Measurements from ENCODE around the gene FHIP2A.
A peak's percentile ranks its signal among the peaks of the same experiment; 100 is the strongest.

Gene FHIP2A

DNA sequence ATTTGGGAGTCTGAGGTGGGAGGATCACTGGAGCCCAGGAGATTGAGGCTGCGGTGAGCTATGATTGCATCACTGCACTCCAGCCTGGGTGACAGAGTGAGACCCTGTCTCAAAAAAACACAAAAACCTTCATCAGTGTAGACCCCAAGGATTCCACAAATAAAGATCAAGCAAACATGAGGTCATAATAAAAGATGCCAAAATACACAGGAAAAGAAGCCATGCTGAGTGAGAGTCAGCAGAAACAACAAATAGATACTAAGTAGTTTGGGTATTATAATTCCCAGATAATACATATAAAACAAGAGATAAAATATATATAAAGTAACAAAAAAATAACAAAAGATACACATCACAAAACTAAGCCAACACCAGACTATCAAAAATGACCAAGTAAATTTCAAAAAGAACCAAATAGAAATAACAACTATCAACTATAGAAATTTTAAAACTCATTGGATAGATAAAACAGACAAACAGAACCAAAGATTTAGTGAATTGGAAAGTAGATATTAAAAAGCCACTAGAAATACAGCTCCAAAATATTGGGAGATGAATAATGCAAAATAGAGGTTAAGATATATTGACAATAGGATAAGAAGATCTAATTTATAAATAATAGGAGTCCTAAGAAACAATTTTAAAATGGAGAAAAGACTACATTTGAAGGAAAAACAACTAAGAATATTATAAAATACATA is 48.9 kb upstream of the FHIP2A start (continued):
- TF ChIP-seq ZNF629 (tag by site-specific recombination; IDR thresholded peaks at IDR 0.05) (0 out of 2 replicates have a peak, but pooled peaks have one; percentile 35), ZNF155 (tag by site-specific recombination; IDR thresholded peaks at IDR 0.05) (no peak), ZNF10 (tag by site-specific recombination; IDR thresholded peaks at IDR 0.05) (peak; percentile 41; the same call in 1 of the 2 replicates), ZFP69B (tag by site-specific recombination; IDR thresholded peaks at IDR 0.05) (peak; percentile 42; the same call in 1 of the 2 replicates), ZFP3 (tag by site-specific recombination; IDR thresholded peaks at IDR 0.05; ENCODE audit: low read depth) (no peak), ZNF843 (tag by site-specific recombination; IDR thresholded peaks at IDR 0.05) (peak; percentile 67), ZNF670 (tag by site-specific recombination; IDR thresholded peaks at IDR 0.05; ENCODE audit: low read depth) (no peak), ZNF311 (tag by site-specific recombination; IDR thresholded peaks at IDR 0.05; ENCODE audit: borderline replicate concordance) (no peak), MYNN (tag by site-specific recombination; IDR thresholded peaks at IDR 0.05; ENCODE audit: borderline replicate concordance) (no peak), MZF1 (tag by site-specific recombination; IDR thresholded peaks at IDR 0.05; ENCODE audit: borderline replicate concordance) (no peak), ZNF37A (tag by site-specific recombination; IDR thresholded peaks at IDR 0.05) (no peak), ZNF133 (tag by site-specific recombination; IDR thresholded peaks at IDR 0.05) (peak; percentile 90), EGR2 (tag by site-specific recombination; IDR thresholded peaks at IDR 0.05; ENCODE audit: low read depth) (no peak)
- TF ChIP-seq, protein P1, sequence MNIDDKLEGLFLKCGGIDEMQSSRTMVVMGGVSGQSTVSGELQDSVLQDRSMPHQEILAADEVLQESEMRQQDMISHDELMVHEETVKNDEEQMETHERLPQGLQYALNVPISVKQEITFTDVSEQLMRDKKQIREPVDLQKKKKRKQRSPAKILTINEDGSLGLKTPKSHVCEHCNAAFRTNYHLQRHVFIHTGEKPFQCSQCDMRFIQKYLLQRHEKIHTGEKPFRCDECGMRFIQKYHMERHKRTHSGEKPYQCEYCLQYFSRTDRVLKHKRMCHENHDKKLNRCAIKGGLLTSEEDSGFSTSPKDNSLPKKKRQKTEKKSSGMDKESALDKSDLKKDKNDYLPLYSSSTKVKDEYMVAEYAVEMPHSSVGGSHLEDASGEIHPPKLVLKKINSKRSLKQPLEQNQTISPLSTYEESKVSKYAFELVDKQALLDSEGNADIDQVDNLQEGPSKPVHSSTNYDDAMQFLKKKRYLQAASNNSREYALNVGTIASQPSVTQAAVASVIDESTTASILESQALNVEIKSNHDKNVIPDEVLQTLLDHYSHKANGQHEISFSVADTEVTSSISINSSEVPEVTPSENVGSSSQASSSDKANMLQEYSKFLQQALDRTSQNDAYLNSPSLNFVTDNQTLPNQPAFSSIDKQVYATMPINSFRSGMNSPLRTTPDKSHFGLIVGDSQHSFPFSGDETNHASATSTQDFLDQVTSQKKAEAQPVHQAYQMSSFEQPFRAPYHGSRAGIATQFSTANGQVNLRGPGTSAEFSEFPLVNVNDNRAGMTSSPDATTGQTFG (tag by site-specific recombination; IDR thresholded peaks at IDR 0.05; ENCODE audit: borderline replicate concordance), result no peak
- TF ChIP-seq, protein P2, sequence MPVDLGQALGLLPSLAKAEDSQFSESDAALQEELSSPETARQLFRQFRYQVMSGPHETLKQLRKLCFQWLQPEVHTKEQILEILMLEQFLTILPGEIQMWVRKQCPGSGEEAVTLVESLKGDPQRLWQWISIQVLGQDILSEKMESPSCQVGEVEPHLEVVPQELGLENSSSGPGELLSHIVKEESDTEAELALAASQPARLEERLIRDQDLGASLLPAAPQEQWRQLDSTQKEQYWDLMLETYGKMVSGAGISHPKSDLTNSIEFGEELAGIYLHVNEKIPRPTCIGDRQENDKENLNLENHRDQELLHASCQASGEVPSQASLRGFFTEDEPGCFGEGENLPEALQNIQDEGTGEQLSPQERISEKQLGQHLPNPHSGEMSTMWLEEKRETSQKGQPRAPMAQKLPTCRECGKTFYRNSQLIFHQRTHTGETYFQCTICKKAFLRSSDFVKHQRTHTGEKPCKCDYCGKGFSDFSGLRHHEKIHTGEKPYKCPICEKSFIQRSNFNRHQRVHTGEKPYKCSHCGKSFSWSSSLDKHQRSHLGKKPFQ (tag by site-specific recombination; IDR thresholded peaks at IDR 0.05), result 0 out of 2 replicates have a peak, but pooled peaks have one; percentile 11
- TF ChIP-seq, protein P3, sequence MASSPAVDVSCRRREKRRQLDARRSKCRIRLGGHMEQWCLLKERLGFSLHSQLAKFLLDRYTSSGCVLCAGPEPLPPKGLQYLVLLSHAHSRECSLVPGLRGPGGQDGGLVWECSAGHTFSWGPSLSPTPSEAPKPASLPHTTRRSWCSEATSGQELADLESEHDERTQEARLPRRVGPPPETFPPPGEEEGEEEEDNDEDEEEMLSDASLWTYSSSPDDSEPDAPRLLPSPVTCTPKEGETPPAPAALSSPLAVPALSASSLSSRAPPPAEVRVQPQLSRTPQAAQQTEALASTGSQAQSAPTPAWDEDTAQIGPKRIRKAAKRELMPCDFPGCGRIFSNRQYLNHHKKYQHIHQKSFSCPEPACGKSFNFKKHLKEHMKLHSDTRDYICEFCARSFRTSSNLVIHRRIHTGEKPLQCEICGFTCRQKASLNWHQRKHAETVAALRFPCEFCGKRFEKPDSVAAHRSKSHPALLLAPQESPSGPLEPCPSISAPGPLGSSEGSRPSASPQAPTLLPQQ (tag by site-specific recombination; IDR thresholded peaks at IDR 0.05), result peak; percentile 61; the same call in 1 of the 2 replicates
- TF ChIP-seq, protein P4, sequence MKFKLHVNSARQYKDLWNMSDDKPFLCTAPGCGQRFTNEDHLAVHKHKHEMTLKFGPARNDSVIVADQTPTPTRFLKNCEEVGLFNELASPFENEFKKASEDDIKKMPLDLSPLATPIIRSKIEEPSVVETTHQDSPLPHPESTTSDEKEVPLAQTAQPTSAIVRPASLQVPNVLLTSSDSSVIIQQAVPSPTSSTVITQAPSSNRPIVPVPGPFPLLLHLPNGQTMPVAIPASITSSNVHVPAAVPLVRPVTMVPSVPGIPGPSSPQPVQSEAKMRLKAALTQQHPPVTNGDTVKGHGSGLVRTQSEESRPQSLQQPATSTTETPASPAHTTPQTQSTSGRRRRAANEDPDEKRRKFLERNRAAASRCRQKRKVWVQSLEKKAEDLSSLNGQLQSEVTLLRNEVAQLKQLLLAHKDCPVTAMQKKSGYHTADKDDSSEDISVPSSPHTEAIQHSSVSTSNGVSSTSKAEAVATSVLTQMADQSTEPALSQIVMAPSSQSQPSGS (tag by site-specific recombination; IDR thresholded peaks at IDR 0.05; ENCODE audit: low read depth), result peak; percentile 70
- TF ChIP-seq, protein P5, sequence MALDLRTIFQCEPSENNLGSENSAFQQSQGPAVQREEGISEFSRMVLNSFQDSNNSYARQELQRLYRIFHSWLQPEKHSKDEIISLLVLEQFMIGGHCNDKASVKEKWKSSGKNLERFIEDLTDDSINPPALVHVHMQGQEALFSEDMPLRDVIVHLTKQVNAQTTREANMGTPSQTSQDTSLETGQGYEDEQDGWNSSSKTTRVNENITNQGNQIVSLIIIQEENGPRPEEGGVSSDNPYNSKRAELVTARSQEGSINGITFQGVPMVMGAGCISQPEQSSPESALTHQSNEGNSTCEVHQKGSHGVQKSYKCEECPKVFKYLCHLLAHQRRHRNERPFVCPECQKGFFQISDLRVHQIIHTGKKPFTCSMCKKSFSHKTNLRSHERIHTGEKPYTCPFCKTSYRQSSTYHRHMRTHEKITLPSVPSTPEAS (tag by site-specific recombination; IDR thresholded peaks at IDR 0.05), result no peak

DNA sequence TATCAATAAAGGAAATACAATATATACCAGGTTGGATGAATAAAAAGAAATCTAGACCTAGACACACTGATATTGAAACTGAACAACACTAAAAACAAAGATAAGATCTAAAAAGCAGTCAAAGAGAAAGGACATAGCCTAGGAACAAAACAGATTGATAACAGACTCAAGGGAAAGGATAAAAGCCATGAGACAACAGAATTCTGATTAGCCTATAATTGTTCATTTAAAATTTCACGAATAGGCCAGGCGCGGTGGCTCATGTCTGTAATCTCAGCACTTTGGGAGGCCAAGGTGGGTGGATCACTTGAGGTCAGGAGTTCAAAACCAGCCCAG is 48.4 kb upstream of the FHIP2A start:
- Histone ChIP-seq H3K27ac (ENCODE audit: extremely low read depth, low read depth, low read length) (no peak overlapping the region), H3K36me3 (ENCODE audit: control insufficient read depth in 2 of 2, insufficient read depth in 1 of 2, low read length in 2 of 2) (no peaks in the 10 kb centered on the region), H3K4me3 (ENCODE audit: low read depth, low read length) (no peak overlapping the region), H3K9me3 (ENCODE audit: control insufficient read depth, insufficient read depth, low read depth, low read length) (no peaks in the 10 kb centered on the region), H3K4me1 (ENCODE audit: control insufficient read depth, insufficient read depth, low read length) (no peaks in the 10 kb centered on the region; the same call in 1 of the 2 replicates)
- CTCF ChIA-PET, result interaction anchor here (1.6 kb wide), 1 partner anchor 69 kb away, joined by 4 read pairs; no protein-coding TSS in a partner anchor
- TF ChIP-seq, protein P6, sequence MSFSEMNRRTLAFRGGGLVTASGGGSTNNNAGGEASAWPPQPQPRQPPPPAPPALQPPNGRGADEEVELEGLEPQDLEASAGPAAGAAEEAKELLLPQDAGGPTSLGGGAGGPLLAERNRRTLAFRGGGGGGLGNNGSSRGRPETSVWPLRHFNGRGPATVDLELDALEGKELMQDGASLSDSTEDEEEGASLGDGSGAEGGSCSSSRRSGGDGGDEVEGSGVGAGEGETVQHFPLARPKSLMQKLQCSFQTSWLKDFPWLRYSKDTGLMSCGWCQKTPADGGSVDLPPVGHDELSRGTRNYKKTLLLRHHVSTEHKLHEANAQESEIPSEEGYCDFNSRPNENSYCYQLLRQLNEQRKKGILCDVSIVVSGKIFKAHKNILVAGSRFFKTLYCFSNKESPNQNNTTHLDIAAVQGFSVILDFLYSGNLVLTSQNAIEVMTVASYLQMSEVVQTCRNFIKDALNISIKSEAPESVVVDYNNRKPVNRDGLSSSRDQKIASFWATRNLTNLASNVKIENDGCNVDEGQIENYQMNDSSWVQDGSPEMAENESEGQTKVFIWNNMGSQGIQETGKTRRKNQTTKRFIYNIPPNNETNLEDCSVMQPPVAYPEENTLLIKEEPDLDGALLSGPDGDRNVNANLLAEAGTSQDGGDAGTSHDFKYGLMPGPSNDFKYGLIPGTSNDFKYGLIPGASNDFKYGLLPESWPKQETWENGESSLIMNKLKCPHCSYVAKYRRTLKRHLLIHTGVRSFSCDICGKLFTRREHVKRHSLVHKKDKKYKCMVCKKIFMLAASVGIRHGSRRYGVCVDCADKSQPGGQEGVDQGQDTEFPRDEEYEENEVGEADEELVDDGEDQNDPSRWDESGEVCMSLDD (tag by site-specific recombination; IDR thresholded peaks at IDR 0.05), result no peak
- no peak for TF ChIP-seq ZNF341 (tag by site-specific recombination; IDR thresholded peaks at IDR 0.05; ENCODE audit: low read depth)
- TF ChIP-seq, protein P7, sequence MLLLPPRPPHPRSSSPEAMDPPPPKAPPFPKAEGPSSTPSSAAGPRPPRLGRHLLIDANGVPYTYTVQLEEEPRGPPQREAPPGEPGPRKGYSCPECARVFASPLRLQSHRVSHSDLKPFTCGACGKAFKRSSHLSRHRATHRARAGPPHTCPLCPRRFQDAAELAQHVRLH (tag by site-specific recombination; IDR thresholded peaks at IDR 0.05), result no peak
- TF ChIP-seq ZNF837 (tag by site-specific recombination; IDR thresholded peaks at IDR 0.05), result no peak
- POLR2A ChIA-PET, result no interaction called here

Measured in HEK293 (cell line).